AG09319 (cell line): ENCODE data around the gene FAM124A.

Source experiments
- DNase-seq: peaks from one replicate; pipeline ENCODE4 v3.0.0-alpha.2; 2010; ENCODE audit warnings: low read depth; ENCODE audit errors: extremely low read depth
- TF ChIP-seq, protein P1 (sequence below): IDR thresholded peaks from 2 replicates; pipeline ENCODE4 v1.5.1; 2011; ENCODE audit warnings: low read depth, mild to moderate bottlenecking, inconsistent platforms, low read length, moderate library complexity

Gene FAM124A

DNA sequence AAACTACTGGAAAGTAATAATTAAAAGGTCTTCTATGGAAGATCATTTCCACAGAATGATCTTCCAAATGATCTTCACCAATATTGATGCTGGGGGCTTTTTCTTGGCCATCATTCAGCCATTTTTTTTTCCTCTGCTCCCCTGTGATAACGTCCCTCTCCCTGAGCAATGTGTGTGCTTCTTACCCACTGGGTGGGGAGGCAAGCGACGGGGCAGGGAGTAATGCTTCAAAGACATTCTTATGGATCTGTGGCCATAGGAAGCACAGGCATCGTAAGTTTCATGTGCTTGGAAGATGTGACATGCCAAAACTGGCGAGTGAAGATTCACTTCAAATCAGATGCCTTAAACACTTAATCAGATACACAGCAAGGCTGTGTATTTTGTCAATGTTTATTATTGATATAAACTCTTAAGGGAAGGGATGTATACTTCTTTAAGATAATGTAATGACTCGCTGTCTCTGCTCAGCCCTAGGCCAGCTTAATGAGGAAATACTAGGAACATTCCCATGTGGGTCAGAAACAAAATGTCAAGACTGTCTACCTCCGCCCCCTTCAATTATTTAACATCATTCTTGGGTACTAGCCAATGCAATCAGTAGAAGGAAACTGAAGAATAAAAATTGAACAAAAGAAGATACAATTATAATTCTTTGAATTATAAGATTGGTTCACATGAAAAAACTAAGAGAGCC, 83.2 kb downstream of the FAM124A start:
- DNase-seq: no peak
- TF ChIP-seq, protein P1, sequence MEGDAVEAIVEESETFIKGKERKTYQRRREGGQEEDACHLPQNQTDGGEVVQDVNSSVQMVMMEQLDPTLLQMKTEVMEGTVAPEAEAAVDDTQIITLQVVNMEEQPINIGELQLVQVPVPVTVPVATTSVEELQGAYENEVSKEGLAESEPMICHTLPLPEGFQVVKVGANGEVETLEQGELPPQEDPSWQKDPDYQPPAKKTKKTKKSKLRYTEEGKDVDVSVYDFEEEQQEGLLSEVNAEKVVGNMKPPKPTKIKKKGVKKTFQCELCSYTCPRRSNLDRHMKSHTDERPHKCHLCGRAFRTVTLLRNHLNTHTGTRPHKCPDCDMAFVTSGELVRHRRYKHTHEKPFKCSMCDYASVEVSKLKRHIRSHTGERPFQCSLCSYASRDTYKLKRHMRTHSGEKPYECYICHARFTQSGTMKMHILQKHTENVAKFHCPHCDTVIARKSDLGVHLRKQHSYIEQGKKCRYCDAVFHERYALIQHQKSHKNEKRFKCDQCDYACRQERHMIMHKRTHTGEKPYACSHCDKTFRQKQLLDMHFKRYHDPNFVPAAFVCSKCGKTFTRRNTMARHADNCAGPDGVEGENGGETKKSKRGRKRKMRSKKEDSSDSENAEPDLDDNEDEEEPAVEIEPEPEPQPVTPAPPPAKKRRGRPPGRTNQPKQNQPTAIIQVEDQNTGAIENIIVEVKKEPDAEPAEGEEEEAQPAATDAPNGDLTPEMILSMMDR: no peak

DNA sequence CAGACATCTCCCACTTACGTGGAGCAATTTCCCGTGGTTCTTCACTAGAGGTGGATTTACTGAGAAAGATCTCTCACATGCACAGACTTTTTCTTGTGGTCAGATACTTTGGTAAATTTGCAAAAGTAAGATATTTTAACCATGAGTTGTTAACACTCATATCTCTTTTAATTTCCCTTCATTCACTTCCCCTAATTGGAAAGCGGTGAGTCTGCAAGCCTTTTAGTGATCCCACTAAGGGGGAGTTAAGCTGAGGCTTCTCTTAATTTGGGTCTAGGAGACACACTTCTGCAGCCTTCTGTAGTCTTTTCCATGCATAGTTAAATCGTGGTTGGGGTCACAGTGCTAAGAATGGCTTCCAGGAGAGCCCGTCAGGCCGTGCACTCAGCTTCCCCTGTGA, 86.6 kb downstream of the FAM124A start:
- DNase-seq: no peak
- TF ChIP-seq, protein P1: no peak

DNA sequence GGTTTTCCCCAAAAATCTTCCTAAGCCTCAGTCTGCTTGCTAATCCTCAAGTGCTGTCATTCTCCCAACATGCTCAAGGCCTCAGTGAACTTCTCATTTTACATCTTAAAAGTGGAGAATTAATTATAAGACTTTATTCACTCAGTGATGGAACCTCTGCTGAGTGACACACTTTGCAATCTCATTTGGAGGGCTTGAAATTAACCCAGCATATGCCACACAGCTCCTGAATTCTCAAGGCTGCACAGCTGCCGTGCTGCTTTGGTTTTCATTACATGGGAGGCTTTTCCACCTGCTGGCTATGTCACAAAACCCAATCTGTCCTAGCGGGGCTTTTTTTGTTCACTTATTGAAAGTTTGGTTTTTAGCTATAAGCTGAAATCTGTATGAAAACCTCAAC, 89.0 kb downstream of the FAM124A start:
- TF ChIP-seq, protein P1: no peak
- no peak for DNase-seq

DNA sequence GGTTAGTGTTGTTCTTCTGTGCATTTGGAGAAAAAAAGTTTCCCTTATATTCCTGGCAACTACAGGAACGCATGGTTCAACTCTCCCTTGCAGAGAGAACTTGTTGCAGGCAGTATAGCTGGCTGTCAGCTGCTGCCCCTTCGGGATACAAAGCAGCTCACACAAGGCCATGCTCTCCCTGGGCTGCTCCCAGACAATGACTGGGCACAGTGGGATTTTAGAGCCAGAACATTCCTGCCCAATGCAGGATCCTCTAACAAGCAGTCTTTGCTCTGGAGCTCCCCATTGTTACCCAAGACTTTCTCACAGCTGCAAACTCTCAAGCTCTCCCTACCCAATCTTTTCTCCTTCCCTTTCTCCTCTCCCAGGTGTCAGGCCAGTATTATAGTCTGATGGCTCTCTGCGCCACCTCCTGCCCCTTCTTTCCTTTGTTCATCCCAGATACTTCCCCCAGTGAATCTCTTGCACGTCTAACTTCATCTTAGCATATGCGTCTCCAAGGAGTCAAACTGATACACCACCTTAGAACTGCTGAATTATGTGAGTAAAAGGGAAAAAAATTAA, 89.8 kb downstream of the FAM124A start:
- DNase-seq: no peak
- TF ChIP-seq, protein P1: no peak

DNA sequence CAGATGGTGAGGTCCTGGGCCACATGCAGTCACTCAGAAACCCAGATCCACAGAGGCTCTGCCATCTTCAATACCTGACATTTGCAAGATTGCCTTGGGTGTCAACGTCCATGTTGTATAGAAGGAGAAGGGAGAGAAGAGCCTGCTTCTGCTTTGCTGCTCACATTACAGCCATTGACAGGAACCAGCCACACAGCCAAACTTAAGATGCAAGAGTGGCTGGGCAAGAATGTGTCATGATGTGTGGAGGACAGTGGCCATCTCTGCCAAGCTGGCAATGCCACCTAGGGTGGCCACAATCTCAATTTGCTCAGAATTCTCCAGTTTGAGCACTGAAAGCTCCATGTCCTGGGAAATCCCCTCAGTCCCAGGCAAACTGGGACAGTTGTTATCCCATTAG, 91.4 kb downstream of the FAM124A start:
- TF ChIP-seq, protein P1: no peak
- DNase-seq: no peak

DNA sequence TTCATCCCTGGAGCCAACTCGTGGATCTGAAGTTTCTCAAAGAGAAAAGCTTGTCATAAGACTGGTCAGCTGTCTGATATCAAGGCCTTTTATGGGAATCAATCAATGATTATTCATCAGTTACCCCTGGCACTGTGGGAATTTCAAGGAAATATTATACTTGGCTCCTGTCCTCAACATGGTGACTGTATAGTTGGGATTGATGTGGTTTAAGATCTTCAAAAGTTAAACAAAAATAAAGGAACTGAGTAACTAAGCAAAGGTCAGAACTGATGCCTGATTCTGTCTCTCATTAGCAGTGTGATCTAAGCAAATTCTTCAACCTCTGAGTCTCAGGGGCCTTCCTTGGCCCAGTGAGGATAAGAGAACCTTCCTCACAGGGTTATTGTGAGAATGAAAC, 95.1 kb downstream of the FAM124A start:
- TF ChIP-seq, protein P1: no peak
- peak; percentile 7 for DNase-seq

DNA sequence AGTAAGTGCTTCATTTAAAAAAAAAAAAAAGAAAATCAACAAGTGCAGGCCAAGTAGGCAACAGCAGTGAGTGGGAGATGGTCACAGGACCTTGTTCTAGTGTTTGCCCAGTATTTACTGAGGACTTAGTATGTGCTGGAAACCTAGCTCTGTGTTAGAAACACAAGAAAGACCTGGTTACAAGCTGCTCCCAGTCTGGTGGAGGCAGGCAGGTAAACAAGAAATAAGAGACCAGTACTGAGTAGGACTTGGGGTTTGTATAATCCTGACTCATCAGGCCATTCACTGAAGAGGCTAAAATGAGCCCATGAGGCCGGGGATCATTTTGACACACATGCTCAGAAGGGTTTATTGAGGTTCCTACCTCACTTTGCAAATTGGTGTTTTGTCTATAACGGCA, 95.8 kb downstream of the FAM124A start:
- TF ChIP-seq, protein P1: no peak
- DNase-seq: no peak
